ENCODE measurements around the gene A4GALT. TPM values are rescaled to one million over a fixed set of nuclear protein-coding genes. Genes with fewer than 3 reads are reported as not detected.

The A4GALT gene
- total and polyA plus RNA-seq, 2 of the 13 experiments (the other 11 are each of a cell fraction or from before 2014, with no cell fraction given), result 0.09 to 1.1 TPM

GRCh38 chr22:42769574-42770447 lies 49.1 kb upstream of the A4GALT start (continued):
- TF ChIP-seq ZBTB8A (CRISPR knock-in tag; IDR thresholded peaks at IDR 0.05; ENCODE audit: borderline replicate concordance, low read depth), result no peak
- TF ChIP-seq TARDBP (CRISPR knock-in tag; IDR thresholded peaks at IDR 0.05), result 0 out of 2 replicates have a peak, but pooled peaks have one; percentile 30
- peak; percentile 56; the same call in 1 of the 2 replicates for TF ChIP-seq TBX2 (CRISPR knock-in tag; IDR thresholded peaks at IDR 0.05; ENCODE audit: borderline replicate concordance)
- TF ChIP-seq ZMYM3 (CRISPR knock-in tag; IDR thresholded peaks at IDR 0.05), result peak; percentile 62; the same call in 1 of the 2 replicates
- no peak for TF ChIP-seq ZZZ3 (CRISPR knock-in tag; IDR thresholded peaks at IDR 0.05; ENCODE audit: borderline replicate concordance)

- no peak for FAIRE-seq
- Histone ChIP-seq H3K4me1 (ENCODE audit: insufficient read depth, low read length) (peaks cover 82% of the 10 kb centered on the region), H3K9me3 (ENCODE audit: low read length) (no peaks in the 10 kb centered on the region), H3K27me3 (ENCODE audit: control insufficient read depth in 1 of 2, insufficient read depth in 2 of 2, low read length in 2 of 2) (peaks cover 2 to 14% of the 10 kb centered on the region in 2 experiments; a peak in 3 of 5 replicates), H4K20me1 (ENCODE audit: insufficient read depth, low read length) (no peaks in the 10 kb centered on the region), H3K27ac (ENCODE audit: extremely low read length, insufficient read depth, low read length) (no peak overlapping the region), H3K9ac (ENCODE audit: insufficient read depth, low read depth, low read length) (no peak overlapping the region), H3K4me2 (ENCODE audit: low read depth, low read length) (peak overlapping the region; percentile 73; the same call in 1 of the 2 replicates), H3K36me3 (replicated peaks in 1 of 2; ENCODE audit: control insufficient read depth in 1 of 2, insufficient read depth in 2 of 2, low read length in 2 of 2) (no peaks in the 10 kb centered on the region), H3K79me2 (ENCODE audit: insufficient read depth, low read length) (no peaks in the 10 kb centered on the region), H2AFZ (ENCODE audit: low read length) (no peak overlapping the region), H3K4me3 (replicated peaks in 1 of 3; ENCODE audit: insufficient read depth in 1 of 3, low read depth in 2 of 3, low read length in 3 of 3) (peak overlapping the region in 1 of 3 experiments; percentile 54; a peak in 1 of 6 replicates)
- 77% methylated on average over 11 of the region's 11 CpGs for WGBS (ENCODE audit: low lambda C conversion rate)
- POLR2A ChIA-PET, result no interaction called here
- intact Hi-C loops (cut with micrococcal nuclease; ENCODE audit: unreplicated experiment), result no loop called here
- no TSS peak for BruUV-seq (replicated peaks)
- in situ Hi-C loops (cut with HindIII; ENCODE audit: extremely low pct_ligation_motif_present, low pct_unique_long_range_greater_than_20kb), result no loop called here
- DNase-seq (ENCODE audit: low spot score), result no peak
- CTCF ChIA-PET (ENCODE audit: low intra/inter-chr PET ratio, low total read pairs), result no interaction called here
- no peak for ATAC-seq
- TF ChIP-seq FOSL2 (CRISPR knock-in tag; IDR thresholded peaks at IDR 0.05) (no peak), DRAP1 (CRISPR knock-in tag; IDR thresholded peaks at IDR 0.05) (no peak), SMAD3 (CRISPR knock-in tag; IDR thresholded peaks at IDR 0.05) (no peak), THAP9 (CRISPR knock-in tag; IDR thresholded peaks at IDR 0.05; ENCODE audit: borderline replicate concordance) (no peak), ZEB1 (IDR thresholded peaks at IDR 0.05; ENCODE audit: insufficient replicate concordance, low read depth) (no peak), ZNF746 (CRISPR knock-in tag; IDR thresholded peaks at IDR 0.05) (no peak), ATF4 (CRISPR knock-in tag; IDR thresholded peaks at IDR 0.05) (no peak), ETS1 (CRISPR knock-in tag; IDR thresholded peaks at IDR 0.05) (no peak), NFKBIZ (CRISPR knock-in tag; IDR thresholded peaks at IDR 0.05) (no peak), HDAC1 (CRISPR knock-in tag; IDR thresholded peaks at IDR 0.05) (no peak)
Observed at GRCh38 chr22:42769238-42769573, 48.5 kb upstream of the A4GALT start.

All from HepG2 (cell line).